ENCODE measurements around the gene AP1S1. TPM values are rescaled to one million over a fixed set of nuclear protein-coding genes. Genes with fewer than 3 reads are reported as not detected.

Gene AP1S1
- total and polyA plus RNA-seq, 12 donors: 7.8 to 33.1 (median 11.4) TPM

- Histone ChIP-seq H3K27ac (no peak overlapping the region), H3K9me3 (no peaks in the 10 kb centered on the region), H3K27me3 (peaks cover 56 to 100% (median 99%) of the 10 kb centered on the region in 7 donors), H3K36me3 (no peaks in the 10 kb centered on the region), H3K4me3 (no peak overlapping the region), H3K4me1 (peaks cover 18 to 64% (median 42%) of the 10 kb centered on the region in 9 donors)
- WGBS, 2 donors: 2 to 5% methylated on average over 12 of the region's 12 CpGs
- no peak for ATAC-seq
- no peak for DNase-seq
- TF ChIP-seq, protein P1, sequence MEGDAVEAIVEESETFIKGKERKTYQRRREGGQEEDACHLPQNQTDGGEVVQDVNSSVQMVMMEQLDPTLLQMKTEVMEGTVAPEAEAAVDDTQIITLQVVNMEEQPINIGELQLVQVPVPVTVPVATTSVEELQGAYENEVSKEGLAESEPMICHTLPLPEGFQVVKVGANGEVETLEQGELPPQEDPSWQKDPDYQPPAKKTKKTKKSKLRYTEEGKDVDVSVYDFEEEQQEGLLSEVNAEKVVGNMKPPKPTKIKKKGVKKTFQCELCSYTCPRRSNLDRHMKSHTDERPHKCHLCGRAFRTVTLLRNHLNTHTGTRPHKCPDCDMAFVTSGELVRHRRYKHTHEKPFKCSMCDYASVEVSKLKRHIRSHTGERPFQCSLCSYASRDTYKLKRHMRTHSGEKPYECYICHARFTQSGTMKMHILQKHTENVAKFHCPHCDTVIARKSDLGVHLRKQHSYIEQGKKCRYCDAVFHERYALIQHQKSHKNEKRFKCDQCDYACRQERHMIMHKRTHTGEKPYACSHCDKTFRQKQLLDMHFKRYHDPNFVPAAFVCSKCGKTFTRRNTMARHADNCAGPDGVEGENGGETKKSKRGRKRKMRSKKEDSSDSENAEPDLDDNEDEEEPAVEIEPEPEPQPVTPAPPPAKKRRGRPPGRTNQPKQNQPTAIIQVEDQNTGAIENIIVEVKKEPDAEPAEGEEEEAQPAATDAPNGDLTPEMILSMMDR (IDR thresholded peaks at IDR 0.05): no peak
- intact Hi-C loops (cut with DNase I): loop anchor here in 1 of 10 donors (2.0 kb wide), 1 partner anchor 23 kb away; no protein-coding TSS in a partner anchor
Observed at GRCh38 chr7:101167645-101168411, 13.6 kb downstream of the AP1S1 start.

- DNase-seq: no peak
- H3K4me1 ChIP-seq: peaks cover 23 to 64% (median 42%) of the 10 kb centered on the region in 9 donors
- H3K4me3 ChIP-seq: no peak overlapping the region
- no peak overlapping the region for H3K27ac ChIP-seq
- intact Hi-C loops (cut with DNase I): loop anchor here in 1 of 10 donors (2.0 kb wide), 1 partner anchor 24 kb away; no protein-coding TSS in a partner anchor
- H3K9me3 ChIP-seq: no peaks in the 10 kb centered on the region
- TF ChIP-seq, protein P1 (IDR thresholded peaks at IDR 0.05): no peak
- H3K36me3 ChIP-seq: no peaks in the 10 kb centered on the region
- ATAC-seq: no peak
- H3K27me3 ChIP-seq: peaks cover 61 to 100% (median 100%) of the 10 kb centered on the region in 7 donors
- whole genome bisulfite sequencing, 2 donors: 6% methylated on average over 6 of the region's 6 CpGs
Observed at GRCh38 chr7:101168412-101169049, 14.3 kb downstream of the AP1S1 start.

GRCh38 chr7:101169110-101169837 is 15.0 kb downstream of the AP1S1 start:
- intact Hi-C loops (cut with DNase I): loop anchor here in 1 of 10 donors (2.0 kb wide), 1 partner anchor 24 kb away; no protein-coding TSS in a partner anchor
- Histone ChIP-seq H3K27me3 (peaks cover 56 to 100% (median 100%) of the 10 kb centered on the region in 7 donors), H3K27ac (no peak overlapping the region), H3K4me1 (peaks cover 17 to 59% (median 38%) of the 10 kb centered on the region in 9 donors), H3K36me3 (no peaks in the 10 kb centered on the region), H3K4me3 (no peak overlapping the region), H3K9me3 (no peaks in the 10 kb centered on the region)
- WGBS, 2 donors: 1 to 4% methylated on average over 16 to 18 of the region's 18 CpGs
- ATAC-seq (no peak), DNase-seq (no peak)
- TF ChIP-seq, protein P1 (IDR thresholded peaks at IDR 0.05): no peak
